Epithelial cell of proximal tubule (primary cell): ENCODE data around the gene RAF1. TPM values are rescaled to one million over a fixed set of nuclear protein-coding genes. Genes with fewer than 3 reads are reported as not detected.

Experiments
- DNase-seq: peaks from one replicate; pipeline ENCODE4 v3.0.0-alpha.2; 2011; ENCODE audit warnings: low read depth
- H3K4me3 ChIP-seq: 2 replicates; pipeline ENCODE4 v1.5.1; 2011; ENCODE audit warnings: low read depth, mild to moderate bottlenecking, low read length
- CTCF ChIP-seq: conservative IDR thresholded peaks from 2 replicates; pipeline ENCODE4 v1.5.1; 2012; ENCODE audit warnings: low read depth, mild to moderate bottlenecking, low read length
- total RNA-seq: library from RNA; depleted of rRNA; stranded (reverse); fragments of >200 nt; gene quantifications from 2 replicates; pipeline ENCODE4 v1.2.3, GENCODE V29; 2015

The RAF1 gene
- total RNA-seq, 1 donor from 2014 or later: 63.4 TPM

- no peak overlapping the region for H3K4me3 ChIP-seq
- no peak for TF ChIP-seq CTCF
- no peak for DNase-seq
Measured at GRCh38 chr3:12624056-12624455, 39.9 kb downstream of the RAF1 start.

GRCh38 chr3:12622335-12622734 lies 41.6 kb downstream of the RAF1 start:
- no peak for TF ChIP-seq CTCF
- no peak overlapping the region for H3K4me3 ChIP-seq
- no peak for DNase-seq

DNA sequence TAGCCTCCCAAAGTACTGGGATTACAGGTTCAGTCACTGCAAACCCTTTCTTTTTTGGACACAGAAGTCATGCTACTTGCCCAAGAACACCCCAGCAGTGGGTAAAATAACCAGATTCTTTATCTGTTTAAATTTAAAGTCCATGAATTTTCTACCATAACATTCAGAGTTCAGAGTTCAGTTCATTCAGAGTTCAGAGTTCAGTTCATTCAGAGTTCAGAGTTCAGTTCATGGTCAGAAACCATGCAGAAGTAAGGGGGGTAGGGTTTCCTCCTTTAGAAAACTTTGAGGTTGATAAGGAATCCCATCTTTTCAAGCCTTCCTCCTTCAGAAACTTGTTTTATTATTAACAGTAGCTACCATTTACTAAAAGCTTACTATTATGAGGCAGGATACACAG lies 43.2 kb downstream of the RAF1 start:
- no peak overlapping the region for H3K4me3 ChIP-seq
- DNase-seq: no peak
- no peak for TF ChIP-seq CTCF

GRCh38 chr3:12620305-12620704 lies 43.6 kb downstream of the RAF1 start:
- TF ChIP-seq CTCF: no peak
- DNase-seq: no peak
- H3K4me3 ChIP-seq: no peak overlapping the region

GRCh38 chr3:12618426-12618825 lies 45.5 kb downstream of the RAF1 start:
- H3K4me3 ChIP-seq: no peak overlapping the region
- no peak for DNase-seq
- no peak for TF ChIP-seq CTCF

GRCh38 chr3:12615266-12615665 lies 48.7 kb downstream of the RAF1 start:
- no peak for TF ChIP-seq CTCF
- no peak overlapping the region for H3K4me3 ChIP-seq

DNA sequence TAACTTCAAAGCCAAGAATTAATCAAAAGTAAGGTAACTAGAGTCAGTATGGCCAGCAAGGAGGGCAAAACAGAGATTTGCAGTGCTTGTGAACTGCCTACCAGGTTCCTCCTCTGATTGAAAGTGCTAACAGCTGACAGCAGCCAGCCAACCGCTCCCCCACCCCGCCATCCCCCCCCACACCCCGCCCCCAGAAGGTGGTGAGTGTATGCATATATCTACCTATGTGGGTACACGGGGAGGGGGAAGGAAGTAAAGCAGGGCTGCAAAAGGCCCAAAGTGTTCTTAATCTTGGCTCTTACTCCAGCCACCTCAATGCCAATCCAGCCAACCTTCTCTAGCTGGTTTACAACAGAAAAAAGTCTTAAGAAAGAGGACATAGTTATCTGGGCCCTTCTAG lies 50.7 kb downstream of the RAF1 start:
- no peak for DNase-seq
- H3K4me3 ChIP-seq: no peak overlapping the region
- TF ChIP-seq CTCF: no peak

More at GRCh38 chr3:12615266-12615665, 48.7 kb downstream of the RAF1 start:
- no peak for DNase-seq
